Adrenal gland (tissue), 12 donors: ENCODE data around the gene PRKCZ. TPM values are rescaled to one million over a fixed set of nuclear protein-coding genes. Genes with fewer than 3 reads are reported as not detected.

ENCODE experiments used
- DNase-seq, 7 donors: peaks; one replicate each; pipeline ENCODE4 v3.0.0-alpha.2; 2019 to 2020
- H3K27ac ChIP-seq, 5 donors: fragments of 200-600 bp; sonication (generic) in 4 of 5; 1 replicate in 3 of 5; 2 replicates in 2 of 5; pipeline versions ENCODE4 v1.5.1 to v1.8.0; 2016 to 2020; ENCODE audit warnings: mild to moderate bottlenecking in 1 of 5
- H3K27me3 ChIP-seq: fragments of 200-600 bp; 2 replicates; pipeline ENCODE4 v1.8.0; 2021
- H3K36me3 ChIP-seq, 2 donors: fragments of 200-600 bp; replicated peaks in 1 of 2; 1 replicate in 1 of 2; 2 replicates in 1 of 2; pipeline versions ENCODE4 v1.5.1 to v1.8.0; 2018 to 2022
- H3K4me1 ChIP-seq, 2 donors: fragments of 200-600 bp; replicated peaks in 1 of 2; 1 replicate in 1 of 2; 2 replicates in 1 of 2; pipeline versions ENCODE4 v1.5.1 to v1.8.0; 2018 to 2021
- H3K4me3 ChIP-seq, 4 donors: fragments of 200-600 bp; sonication (generic) in 3 of 4; one replicate each; pipeline ENCODE4 v1.5.1; 2016 to 2018
- H3K9me3 ChIP-seq, 3 donors: fragments of 200-600 bp; sonication (generic) in 1 of 3; replicated peaks in 1 of 3; 1 replicate in 2 of 3; 2 replicates in 1 of 3; pipeline versions ENCODE4 v1.5.1 to v1.8.0; 2016 to 2021
- POLR2A ChIP-seq, 2 donors: fragments of 450-650 bp; IDR thresholded peaks; one replicate each; pipeline ENCODE4 v1.6.1; 2017; ENCODE audit warnings: antibody characterized with exemption in 2 of 2, mild to moderate bottlenecking in 2 of 2, moderate library complexity in 1 of 2
- WGBS, 4 donors: extraction: QIAGEN DNeasy Blood & Tissue Kit in 2 of 4; methylation state at CpG; one replicate each; pipeline versions ENCODE4 v1.1.5 to v1.1.7; 2013 to 2017; 5-methylcytosine and 5-hydroxymethylcytosine counted together
- intact Hi-C, 2 donors: fragments of 100-400 bp; cut with DNase I; formaldehyde crosslinking; loops; one replicate each; pipeline versions ENCODE4 v1.14.1 to v1.15.0; 2022 to 2023
- polyA plus RNA-seq, 3 donors: library from polyadenylated mRNA; stranded (reverse); fragments of 200-250 nt in 2 of 3; fragments of 350-450 nt in 1 of 3; fragmentation: Illumina TruSeq in 1 of 3; extraction: RNeasy Lipid Tissue Mini Kit (QIAGEN cat#74804) in 1 of 3; gene quantifications; one replicate each; pipeline ENCODE4 v1.2.3, GENCODE V29; 2013 to 2014
- total RNA-seq, 9 donors: library from RNA; depleted of rRNA in 4 of 9; stranded (reverse); fragments of >200 nt in 4 of 9; fragments of 120-200 nt in 1 of 9; fragmentation: NEBNext Ultra II Directional in 1 of 9; extraction: Animal tissue kit (Norgen Biotek cat#: 25700) in 1 of 9; gene quantifications; one replicate each; pipeline versions ENCODE4 v1.1.0 to v1.2.4, GENCODE V29; 2013 to 2023
- TF ChIP-seq, protein P1 (sequence below), 6 experiments: fragments of 450-650 bp in 4 of 6; fragments of 200-600 bp in 2 of 6; sonication (generic) in 1 of 6; IDR thresholded peaks; 1 replicate in 5 of 6; 2 replicates in 1 of 6; pipeline versions ENCODE4 v1.5.1 to v1.8.0; 2016 to 2021; ENCODE audit warnings: antibody characterized with exemption in 6 of 6, mild to moderate bottlenecking in 2 of 6, moderate library complexity in 1 of 6
- donor health status: healthy with polysubstance abuse.
- donor health status: Bipolar disorder and iron deficiency.
- donor health status: DM: yes; HTN: yes; CAD: no.
- donor health status: DM: no; HTN: no; CAD: no.
- donor health status: DM: no; HTN: no; CAD: no.
- donor health status: DM: yes; HTN: yes; CAD: no.

Gene PRKCZ
- total and polyA plus RNA-seq, 12 donors = 8.2 to 50.5 (median 25.4) TPM

DNA sequence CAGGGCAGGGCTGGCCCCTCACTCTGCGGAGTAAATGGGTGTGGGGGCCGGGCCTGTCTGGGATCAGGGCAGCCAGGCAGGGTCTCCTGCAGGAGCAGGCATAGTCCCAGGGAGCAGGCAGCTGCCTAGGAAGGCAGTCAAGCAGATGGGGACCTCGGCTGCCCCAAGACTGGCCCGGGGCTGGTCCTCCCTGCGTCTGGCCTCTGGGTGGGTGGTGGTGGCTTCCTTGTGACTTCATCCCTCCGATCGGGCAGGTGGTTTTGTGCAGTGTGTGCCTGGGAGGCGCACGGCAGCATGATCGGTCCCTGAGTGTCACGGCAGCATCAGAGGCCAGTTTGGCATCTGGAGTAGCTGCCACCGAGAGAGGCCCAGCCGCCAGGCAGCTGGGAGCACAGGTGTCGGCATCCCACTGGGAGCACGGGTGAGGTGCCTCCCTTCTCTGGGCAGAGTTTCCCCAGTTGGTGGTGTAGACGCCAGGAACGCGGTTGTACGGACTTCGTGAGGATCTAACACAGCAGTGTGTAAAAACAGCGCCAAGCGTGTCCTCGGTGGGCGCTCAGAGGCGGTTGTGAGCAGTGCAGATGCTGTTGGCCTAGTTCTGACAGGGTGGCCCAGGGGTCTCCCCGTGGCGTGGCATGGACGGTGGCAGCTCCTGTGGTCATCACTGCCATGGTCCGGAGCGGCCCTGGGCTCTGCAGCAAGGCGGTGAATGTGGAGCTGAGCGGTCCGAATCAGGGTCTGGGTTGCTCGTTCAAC lies 45.9 kb downstream of the PRKCZ start:
- Histone ChIP-seq H3K36me3 (no peaks in the 10 kb centered on the region), H3K4me3 (no peak overlapping the region), H3K27me3 (no peaks in the 10 kb centered on the region), H3K27ac (no peak overlapping the region), H3K4me1 (no peaks in the 10 kb centered on the region), H3K9me3 (no peaks in the 10 kb centered on the region)
- intact Hi-C loops = no loop called here
- no peak for TF ChIP-seq POLR2A (IDR thresholded peaks at IDR 0.05)
- TF ChIP-seq, protein P1, sequence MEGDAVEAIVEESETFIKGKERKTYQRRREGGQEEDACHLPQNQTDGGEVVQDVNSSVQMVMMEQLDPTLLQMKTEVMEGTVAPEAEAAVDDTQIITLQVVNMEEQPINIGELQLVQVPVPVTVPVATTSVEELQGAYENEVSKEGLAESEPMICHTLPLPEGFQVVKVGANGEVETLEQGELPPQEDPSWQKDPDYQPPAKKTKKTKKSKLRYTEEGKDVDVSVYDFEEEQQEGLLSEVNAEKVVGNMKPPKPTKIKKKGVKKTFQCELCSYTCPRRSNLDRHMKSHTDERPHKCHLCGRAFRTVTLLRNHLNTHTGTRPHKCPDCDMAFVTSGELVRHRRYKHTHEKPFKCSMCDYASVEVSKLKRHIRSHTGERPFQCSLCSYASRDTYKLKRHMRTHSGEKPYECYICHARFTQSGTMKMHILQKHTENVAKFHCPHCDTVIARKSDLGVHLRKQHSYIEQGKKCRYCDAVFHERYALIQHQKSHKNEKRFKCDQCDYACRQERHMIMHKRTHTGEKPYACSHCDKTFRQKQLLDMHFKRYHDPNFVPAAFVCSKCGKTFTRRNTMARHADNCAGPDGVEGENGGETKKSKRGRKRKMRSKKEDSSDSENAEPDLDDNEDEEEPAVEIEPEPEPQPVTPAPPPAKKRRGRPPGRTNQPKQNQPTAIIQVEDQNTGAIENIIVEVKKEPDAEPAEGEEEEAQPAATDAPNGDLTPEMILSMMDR (IDR thresholded peaks at IDR 0.05) = no peak
- WGBS, 4 donors = 92 to 97% (median 95%) methylated on average over 24 to 34 of the region's 34 CpGs
- DNase-seq = no peak

DNA sequence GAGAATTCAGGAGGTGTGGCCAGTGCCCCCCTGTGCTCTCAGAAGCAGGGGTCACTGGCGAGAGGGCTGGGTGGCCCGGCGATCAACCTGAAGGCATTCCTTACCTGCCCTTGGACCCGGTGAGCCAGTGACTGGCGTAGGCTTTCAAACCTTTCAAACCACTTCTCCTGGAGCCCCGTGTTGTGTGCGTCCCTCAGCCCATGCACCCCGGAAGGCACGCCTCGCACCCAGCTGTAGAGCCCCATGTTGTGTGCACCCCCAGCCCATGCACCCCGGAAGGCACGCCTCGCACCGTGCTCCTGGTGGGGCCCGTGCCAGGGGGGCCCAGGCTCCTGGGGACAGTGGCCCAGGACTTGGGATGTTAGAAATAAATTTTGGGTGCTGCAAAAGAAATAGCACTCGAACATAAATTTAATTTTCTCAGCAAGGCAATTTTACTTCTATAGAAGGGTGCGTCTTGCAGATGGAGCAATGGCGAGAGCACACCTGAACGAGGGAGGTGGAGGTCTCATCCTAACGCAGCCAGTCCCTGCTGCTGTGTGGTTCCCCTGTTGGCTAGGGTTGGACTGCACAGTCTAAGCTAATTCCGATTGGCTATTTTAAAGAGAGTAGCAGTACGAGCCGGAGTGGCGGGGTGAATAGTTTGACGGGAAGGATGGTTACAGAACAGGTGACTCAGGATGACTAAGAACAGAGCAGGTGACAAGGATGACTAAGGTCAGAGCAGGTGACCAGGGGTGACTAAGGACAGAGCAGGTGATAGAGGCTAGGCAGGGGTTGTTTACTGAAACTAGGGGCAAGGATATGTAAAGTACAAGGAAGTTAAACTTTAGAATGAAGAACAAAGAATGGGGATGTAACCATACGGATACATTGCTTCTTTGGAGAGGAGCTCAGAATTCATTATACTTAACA lies 47.4 kb downstream of the PRKCZ start:
- no peak overlapping the region for H3K4me3 ChIP-seq
- DNase-seq = no peak
- 95 to 97% (median 95%) methylated on average over 19 to 26 of the region's 26 CpGs for WGBS, 4 donors
- no peaks in the 10 kb centered on the region for H3K27me3 ChIP-seq
- intact Hi-C loops = no loop called here
- H3K36me3 ChIP-seq = no peaks in the 10 kb centered on the region
- no peak overlapping the region for H3K27ac ChIP-seq
- no peaks in the 10 kb centered on the region for H3K4me1 ChIP-seq
- TF ChIP-seq, protein P1 (IDR thresholded peaks at IDR 0.05) = no peak
- no peak for TF ChIP-seq POLR2A (IDR thresholded peaks at IDR 0.05)
- H3K9me3 ChIP-seq = no peaks in the 10 kb centered on the region

DNA sequence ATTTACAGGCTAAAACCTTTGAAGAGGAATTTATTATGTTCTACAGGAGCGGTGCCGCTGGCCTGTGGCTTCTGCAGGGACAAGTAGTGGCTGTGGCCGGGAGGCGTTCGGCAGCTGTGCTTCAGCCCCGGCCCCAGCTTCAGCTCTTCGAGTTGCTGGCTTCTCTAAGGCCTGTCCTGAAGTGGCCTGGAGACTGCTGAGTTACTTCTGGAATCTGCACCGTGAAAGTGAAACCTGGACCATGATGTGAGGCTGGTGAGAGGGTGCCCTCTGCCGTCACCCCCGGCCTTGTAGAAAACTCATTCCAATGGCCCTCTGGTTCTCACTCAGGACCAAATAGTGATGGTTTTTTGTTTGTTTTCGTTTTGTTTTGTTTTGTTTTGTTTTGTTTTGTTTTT lies 48.1 kb downstream of the PRKCZ start:
- no peaks in the 10 kb centered on the region for H3K4me1 ChIP-seq
- H3K4me3 ChIP-seq = no peak overlapping the region
- no peak overlapping the region for H3K27ac ChIP-seq
- TF ChIP-seq, protein P1 (IDR thresholded peaks at IDR 0.05) = no peak
- TF ChIP-seq POLR2A (IDR thresholded peaks at IDR 0.05) = no peak
- H3K9me3 ChIP-seq = no peaks in the 10 kb centered on the region
- no peaks in the 10 kb centered on the region for H3K27me3 ChIP-seq
- intact Hi-C loops = no loop called here
- WGBS, 4 donors = 88 to 93% (median 91%) methylated on average over 11 of the region's 11 CpGs
- H3K36me3 ChIP-seq = no peaks in the 10 kb centered on the region
- DNase-seq = no peak
